Measurements from ENCODE around the gene TBX2.

Gene TBX2

GRCh38 chr17:61452301-61453290, 53.0 kb downstream of the TBX2 start, which contains the start of gene TBX4:
Gene TBX4, plus strand, starts transcription at chr17:61452422. Its CDS starts 4,069 bp downstream, at chr17:61456491.
- Mint-ChIP-seq H3K9me3 (no peaks in the 10 kb centered on the region), H3K4me1 (ENCODE audit: low read depth in 2 of 2) (peaks cover 17 to 18% of the 10 kb centered on the region in 2 donors), H3K27me3 (peaks cover 62 to 89% of the 10 kb centered on the region in 2 donors), H3K36me3 (ENCODE audit: insufficient read depth) (peaks cover 5% of the 10 kb centered on the region), H3K4me3 (peak within 1 kb of the TSS; percentile 49 to 60), H3K27ac (no peak within 1 kb of the TSS)
- ATAC-seq (replicated peaks): no peak
- no peak for DNase-seq

GRCh38 chr17:61453566-61454380, 54.1 kb downstream of the TBX2 start:
- Mint-ChIP-seq H3K4me1 (ENCODE audit: low read depth in 2 of 2) (peaks cover 17 to 18% of the 10 kb centered on the region in 2 donors), H3K9me3 (no peaks in the 10 kb centered on the region), H3K4me3 (peak overlapping the region; percentile 43 to 45), H3K36me3 (ENCODE audit: insufficient read depth) (peaks cover 5% of the 10 kb centered on the region), H3K27me3 (peaks cover 74 to 90% of the 10 kb centered on the region in 2 donors), H3K27ac (no peak overlapping the region)
- DNase-seq (no peak), ATAC-seq (replicated peaks) (no peak)

GRCh38 chr17:61454381-61455323, 55.0 kb downstream of the TBX2 start:
- peaks cover 17 to 18% of the 10 kb centered on the region in 2 donors for H3K4me1 Mint-ChIP-seq (ENCODE audit: low read depth in 2 of 2)
- peaks cover 83 to 90% of the 10 kb centered on the region in 2 donors for H3K27me3 Mint-ChIP-seq
- ATAC-seq (replicated peaks) (no peak), DNase-seq (no peak)
- peak overlapping the region; percentile 43 to 45 for H3K4me3 Mint-ChIP-seq
- peaks cover 5% of the 10 kb centered on the region for H3K36me3 Mint-ChIP-seq (ENCODE audit: insufficient read depth)
- H3K27ac Mint-ChIP-seq: no peak overlapping the region
- H3K9me3 Mint-ChIP-seq: no peaks in the 10 kb centered on the region

GRCh38 chr17:61455324-61456060, 55.8 kb downstream of the TBX2 start:
- no peak for DNase-seq
- H3K9me3 Mint-ChIP-seq: no peaks in the 10 kb centered on the region
- peaks cover 83 to 90% of the 10 kb centered on the region in 2 donors for H3K27me3 Mint-ChIP-seq
- no peak overlapping the region for H3K27ac Mint-ChIP-seq
- H3K4me1 Mint-ChIP-seq (ENCODE audit: low read depth in 2 of 2): peaks cover 17 to 18% of the 10 kb centered on the region in 2 donors
- peak overlapping the region in 1 of 2 donors; percentile 31 for H3K4me3 Mint-ChIP-seq
- H3K36me3 Mint-ChIP-seq (ENCODE audit: insufficient read depth): peaks cover 5% of the 10 kb centered on the region
- no peak for ATAC-seq (replicated peaks)

GRCh38 chr17:61456061-61456681, 56.5 kb downstream of the TBX2 start:
- Mint-ChIP-seq H3K36me3 (ENCODE audit: insufficient read depth) (no peaks in the 10 kb centered on the region), H3K4me1 (ENCODE audit: low read depth in 2 of 2) (peaks cover 15 to 18% of the 10 kb centered on the region in 2 donors), H3K4me3 (no peak overlapping the region), H3K27ac (no peak overlapping the region), H3K9me3 (no peaks in the 10 kb centered on the region), H3K27me3 (peaks cover 83 to 90% of the 10 kb centered on the region in 2 donors)
- no peak for DNase-seq
- no peak for ATAC-seq (replicated peaks)

GRCh38 chr17:61456688-61457225, 57.1 kb downstream of the TBX2 start:
- no peak for ATAC-seq (replicated peaks)
- Mint-ChIP-seq H3K27me3 (peaks cover 86 to 92% of the 10 kb centered on the region in 2 donors), H3K27ac (no peak overlapping the region), H3K36me3 (ENCODE audit: insufficient read depth) (no peaks in the 10 kb centered on the region), H3K9me3 (no peaks in the 10 kb centered on the region), H3K4me1 (ENCODE audit: low read depth in 2 of 2) (peaks cover 15 to 19% of the 10 kb centered on the region in 2 donors), H3K4me3 (peak overlapping the region; percentile 57 to 71)
- no peak for DNase-seq

- DNase-seq: no peak
- Mint-ChIP-seq H3K4me1 (ENCODE audit: low read depth in 2 of 2) (peaks cover 13 to 22% of the 10 kb centered on the region in 2 donors), H3K27me3 (peaks cover 92 to 96% of the 10 kb centered on the region in 2 donors), H3K27ac (no peak overlapping the region), H3K36me3 (ENCODE audit: insufficient read depth) (no peaks in the 10 kb centered on the region), H3K4me3 (peak overlapping the region; percentile 57 to 71), H3K9me3 (no peaks in the 10 kb centered on the region)
- no peak for ATAC-seq (replicated peaks)
These were observed 57.8 kb downstream of the TBX2 start for GRCh38 chr17:61457226-61457983.

- no peak for ATAC-seq (replicated peaks)
- Mint-ChIP-seq H3K27me3 (peaks cover 92 to 96% of the 10 kb centered on the region in 2 donors), H3K36me3 (ENCODE audit: insufficient read depth) (peaks cover 2% of the 10 kb centered on the region), H3K4me3 (peak overlapping the region in 1 of 2 donors; percentile 71), H3K9me3 (no peaks in the 10 kb centered on the region), H3K27ac (no peak overlapping the region), H3K4me1 (ENCODE audit: low read depth in 2 of 2) (peaks cover 15 to 22% of the 10 kb centered on the region in 2 donors)
- no peak for DNase-seq
These were observed 58.4 kb downstream of the TBX2 start for GRCh38 chr17:61458000-61458399.

GRCh38 chr17:61458421-61459141, 58.9 kb downstream of the TBX2 start:
- Mint-ChIP-seq H3K27ac (no peak overlapping the region), H3K36me3 (ENCODE audit: insufficient read depth) (peaks cover 2% of the 10 kb centered on the region), H3K4me1 (ENCODE audit: low read depth in 2 of 2) (peaks cover 17 to 22% of the 10 kb centered on the region in 2 donors), H3K9me3 (no peaks in the 10 kb centered on the region), H3K27me3 (peaks cover 91 to 96% of the 10 kb centered on the region in 2 donors), H3K4me3 (no peak overlapping the region)
- no peak for DNase-seq
- no peak for ATAC-seq (replicated peaks)
